ENCODE data around the gene CDIP1.
A peak's percentile ranks its signal among the peaks of the same experiment; 100 is the strongest.

The CDIP1 gene

GRCh38 chr16:4477966-4478365 is 60.6 kb downstream of the CDIP1 start:
- Histone ChIP-seq H4K20me1 (ENCODE audit: insufficient read depth, low read length) (peaks cover 3% of the 10 kb centered on the region; the same call in 1 of the 2 replicates), H3K9ac (ENCODE audit: low read depth, low read length) (peak overlapping the region; percentile 93; the same call in 1 of the 2 replicates), H2AFZ (ENCODE audit: low read depth, low read length) (no peak overlapping the region), H3K9me3 (ENCODE audit: insufficient read depth, low read length, severe bottlenecking) (no peaks in the 10 kb centered on the region), H3K36me3 (ENCODE audit: insufficient read depth, low read length) (peaks cover 2% of the 10 kb centered on the region), H3K4me3 (ENCODE audit: low read depth in 1 of 2, low read length in 2 of 2) (peak overlapping the region in 1 of 2 experiments; percentile 19; a peak in 1 of 4 replicates), H3K4me1 (ENCODE audit: insufficient read depth, low read length) (peaks cover 42% of the 10 kb centered on the region), H3K4me2 (ENCODE audit: insufficient read depth, low read length) (peak overlapping the region; percentile 94; the same call in 1 of the 2 replicates), H3K27ac (ENCODE audit: low read length) (no peak overlapping the region), H3K79me2 (ENCODE audit: insufficient read depth, low read length) (peaks cover 80% of the 10 kb centered on the region), H3K27me3 (ENCODE audit: insufficient read depth, low read length, poor library complexity) (no peaks in the 10 kb centered on the region)
- ATAC-seq (ENCODE audit: insufficient read depth, low read depth) (no peak), DNase-seq (no peak)
- TF ChIP-seq, protein P1, sequence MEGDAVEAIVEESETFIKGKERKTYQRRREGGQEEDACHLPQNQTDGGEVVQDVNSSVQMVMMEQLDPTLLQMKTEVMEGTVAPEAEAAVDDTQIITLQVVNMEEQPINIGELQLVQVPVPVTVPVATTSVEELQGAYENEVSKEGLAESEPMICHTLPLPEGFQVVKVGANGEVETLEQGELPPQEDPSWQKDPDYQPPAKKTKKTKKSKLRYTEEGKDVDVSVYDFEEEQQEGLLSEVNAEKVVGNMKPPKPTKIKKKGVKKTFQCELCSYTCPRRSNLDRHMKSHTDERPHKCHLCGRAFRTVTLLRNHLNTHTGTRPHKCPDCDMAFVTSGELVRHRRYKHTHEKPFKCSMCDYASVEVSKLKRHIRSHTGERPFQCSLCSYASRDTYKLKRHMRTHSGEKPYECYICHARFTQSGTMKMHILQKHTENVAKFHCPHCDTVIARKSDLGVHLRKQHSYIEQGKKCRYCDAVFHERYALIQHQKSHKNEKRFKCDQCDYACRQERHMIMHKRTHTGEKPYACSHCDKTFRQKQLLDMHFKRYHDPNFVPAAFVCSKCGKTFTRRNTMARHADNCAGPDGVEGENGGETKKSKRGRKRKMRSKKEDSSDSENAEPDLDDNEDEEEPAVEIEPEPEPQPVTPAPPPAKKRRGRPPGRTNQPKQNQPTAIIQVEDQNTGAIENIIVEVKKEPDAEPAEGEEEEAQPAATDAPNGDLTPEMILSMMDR (IDR thresholded peaks at IDR 0.05; ENCODE audit: borderline replicate concordance, extremely low read depth, low read length, poor library complexity, severe bottlenecking), result peak; percentile 34
- no peak for TF ChIP-seq EZH2 (IDR thresholded peaks at IDR 0.05; ENCODE audit: borderline replicate concordance, low read depth, low read length, severe bottlenecking)

DNA sequence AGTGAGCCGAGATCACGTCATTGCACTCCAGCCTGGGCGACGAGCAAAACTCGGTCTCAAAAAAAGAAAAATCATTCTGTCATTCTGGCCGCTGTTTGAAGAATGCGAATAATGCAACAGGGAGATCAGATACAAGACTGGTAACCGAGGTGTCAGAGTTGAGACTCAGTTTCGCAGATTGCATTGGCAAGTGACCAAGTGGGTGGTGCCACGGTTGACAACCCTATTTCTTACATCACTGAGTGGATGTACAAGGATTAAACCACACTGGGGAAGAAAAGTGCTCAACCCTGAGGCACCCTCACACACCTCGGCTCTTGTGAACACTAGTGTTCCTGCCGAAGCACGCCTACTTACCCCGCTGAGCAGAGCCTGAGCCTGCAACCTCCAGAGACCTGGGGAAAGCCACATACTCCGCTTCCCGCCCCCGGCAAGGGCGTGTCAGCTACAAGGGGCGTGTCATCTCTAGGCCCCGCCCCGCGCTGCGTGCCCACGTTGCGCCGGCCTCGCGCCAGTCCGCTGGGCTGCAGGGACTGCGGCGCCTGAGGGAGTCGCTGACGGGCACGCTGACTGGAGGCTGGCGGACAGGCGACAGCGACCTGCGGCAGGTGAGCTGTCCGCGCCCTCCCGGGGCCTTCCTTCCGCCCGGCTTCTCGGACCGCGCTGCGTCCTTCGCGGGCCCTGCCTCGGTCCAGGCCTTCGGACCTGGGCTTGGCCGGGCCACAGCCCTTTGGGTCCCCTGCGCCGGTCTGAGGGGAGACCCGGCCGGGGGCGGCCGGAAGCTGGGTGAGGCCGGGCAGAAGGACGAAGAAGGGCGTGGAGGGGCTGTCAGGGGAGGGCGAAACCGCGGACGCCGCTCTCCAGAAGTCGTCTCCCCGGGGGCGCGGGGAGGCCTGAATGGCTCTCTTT is 62.4 kb downstream of the CDIP1 start, which contains the start of gene HMOX2:
Gene HMOX2, plus strand, starts transcription at position 519 of the 909 bp plus-strand sequence. CDS start 29,127 bp downstream, outside the sequence.
- peak within 1 kb of the TSS; percentile 94 for H3K4me2 ChIP-seq (ENCODE audit: insufficient read depth, low read length)
- DNase-seq (peak; percentile 95), ATAC-seq (ENCODE audit: insufficient read depth, low read depth) (peak; percentile 79)
- no peaks in the 10 kb centered on the region for H3K27me3 ChIP-seq (ENCODE audit: insufficient read depth, low read length, poor library complexity)
- TF ChIP-seq EZH2 (IDR thresholded peaks at IDR 0.05; ENCODE audit: borderline replicate concordance, low read depth, low read length, severe bottlenecking), result no peak
- TF ChIP-seq, protein P1 (IDR thresholded peaks at IDR 0.05; ENCODE audit: borderline replicate concordance, extremely low read depth, low read length, poor library complexity, severe bottlenecking), result peak; percentile 63
- H3K9ac ChIP-seq (ENCODE audit: low read depth, low read length), result peak within 1 kb of the TSS; percentile 93
- peaks cover 53% of the 10 kb centered on the region for H3K4me1 ChIP-seq (ENCODE audit: insufficient read depth, low read length)
- H2AFZ ChIP-seq (ENCODE audit: low read depth, low read length), result peak within 1 kb of the TSS; percentile 89
- H4K20me1 ChIP-seq (ENCODE audit: insufficient read depth, low read length), result peaks cover 3% of the 10 kb centered on the region; the same call in 1 of the 2 replicates
- peaks cover 6% of the 10 kb centered on the region for H3K36me3 ChIP-seq (ENCODE audit: insufficient read depth, low read length)
- peaks cover 77% of the 10 kb centered on the region for H3K79me2 ChIP-seq (ENCODE audit: insufficient read depth, low read length)
- H3K4me3 ChIP-seq (ENCODE audit: low read depth in 1 of 2, low read length in 2 of 2), result peak within 1 kb of the TSS; percentile 90 to 94
- H3K9me3 ChIP-seq (ENCODE audit: insufficient read depth, low read length, severe bottlenecking), result no peaks in the 10 kb centered on the region
- peak within 1 kb of the TSS; percentile 89 for H3K27ac ChIP-seq (ENCODE audit: low read length)

DNA sequence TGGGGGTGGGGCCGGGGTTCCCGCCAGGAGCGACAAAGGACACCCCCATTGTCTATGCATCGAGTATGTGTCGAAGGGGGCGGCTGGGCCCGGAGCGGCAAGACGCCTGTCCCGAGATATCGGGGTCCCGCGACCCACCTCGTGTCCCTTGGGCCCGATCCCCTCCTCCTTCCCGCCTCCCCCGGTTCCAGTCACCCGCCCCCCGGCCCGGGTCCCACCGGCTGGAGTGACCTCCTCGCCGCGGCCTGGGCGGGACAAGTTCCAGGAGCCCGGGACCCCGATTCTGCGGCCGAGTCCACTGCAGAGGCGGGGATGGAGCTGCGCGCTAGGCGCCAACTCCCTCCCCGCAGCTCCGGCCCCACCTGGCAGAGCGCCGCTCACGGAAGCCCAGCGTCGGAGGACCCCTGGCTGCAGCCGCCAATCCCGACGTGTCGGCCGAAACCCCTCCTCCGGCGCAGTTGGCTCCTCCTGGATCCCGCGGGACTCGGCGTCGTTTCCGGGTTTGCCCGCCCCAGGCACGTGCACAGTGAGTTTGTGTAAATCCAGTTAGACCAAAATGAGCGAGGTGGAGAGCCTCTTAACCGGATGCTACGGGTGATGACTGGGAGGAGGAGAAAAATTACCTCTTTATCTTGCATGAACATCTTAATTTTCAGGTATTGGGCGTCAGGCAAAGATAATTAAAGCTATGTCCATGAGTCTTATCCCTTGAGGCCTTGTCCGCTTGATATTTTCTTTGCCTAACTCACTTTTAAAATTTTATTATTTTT is 64.2 kb downstream of the CDIP1 start, which contains the start of gene NMRAL1:
Gene NMRAL1, minus strand, starts transcription at position 434 of the 770 bp plus-strand sequence. CDS start 493 bp downstream, outside the sequence.
- H3K9ac ChIP-seq (ENCODE audit: low read depth, low read length), result peak within 1 kb of the TSS; percentile 93
- H4K20me1 ChIP-seq (ENCODE audit: insufficient read depth, low read length), result peaks cover 3% of the 10 kb centered on the region; the same call in 1 of the 2 replicates
- peaks cover 69% of the 10 kb centered on the region for H3K79me2 ChIP-seq (ENCODE audit: insufficient read depth, low read length)
- DNase-seq, result peak; percentile 98
- peaks cover 8% of the 10 kb centered on the region for H3K36me3 ChIP-seq (ENCODE audit: insufficient read depth, low read length)
- H3K4me3 ChIP-seq (ENCODE audit: low read depth in 1 of 2, low read length in 2 of 2), result peak within 1 kb of the TSS; percentile 90 to 94
- H3K4me1 ChIP-seq (ENCODE audit: insufficient read depth, low read length), result peaks cover 53% of the 10 kb centered on the region
- H3K27me3 ChIP-seq (ENCODE audit: insufficient read depth, low read length, poor library complexity), result no peaks in the 10 kb centered on the region
- H3K27ac ChIP-seq (ENCODE audit: low read length), result peak within 1 kb of the TSS; percentile 89
- TF ChIP-seq EZH2 (IDR thresholded peaks at IDR 0.05; ENCODE audit: borderline replicate concordance, low read depth, low read length, severe bottlenecking), result no peak
- TF ChIP-seq, protein P1 (IDR thresholded peaks at IDR 0.05; ENCODE audit: borderline replicate concordance, extremely low read depth, low read length, poor library complexity, severe bottlenecking), result peak; percentile 29
- peak within 1 kb of the TSS; percentile 94 for H3K4me2 ChIP-seq (ENCODE audit: insufficient read depth, low read length)
- H2AFZ ChIP-seq (ENCODE audit: low read depth, low read length), result peak within 1 kb of the TSS; percentile 89
- peak; percentile 86 for ATAC-seq (ENCODE audit: insufficient read depth, low read depth)
- no peaks in the 10 kb centered on the region for H3K9me3 ChIP-seq (ENCODE audit: insufficient read depth, low read length, severe bottlenecking)

Measured in DND-41 (cell line).